Measurements from ENCODE around the gene CSRP2. TPM values are rescaled to one million over a fixed set of nuclear protein-coding genes. Genes with fewer than 3 reads are reported as not detected.

CSRP2 gene
- total RNA-seq, 6 donors from 2014 or later = 9.9 to 26.3 (median 22.2) TPM

DNA sequence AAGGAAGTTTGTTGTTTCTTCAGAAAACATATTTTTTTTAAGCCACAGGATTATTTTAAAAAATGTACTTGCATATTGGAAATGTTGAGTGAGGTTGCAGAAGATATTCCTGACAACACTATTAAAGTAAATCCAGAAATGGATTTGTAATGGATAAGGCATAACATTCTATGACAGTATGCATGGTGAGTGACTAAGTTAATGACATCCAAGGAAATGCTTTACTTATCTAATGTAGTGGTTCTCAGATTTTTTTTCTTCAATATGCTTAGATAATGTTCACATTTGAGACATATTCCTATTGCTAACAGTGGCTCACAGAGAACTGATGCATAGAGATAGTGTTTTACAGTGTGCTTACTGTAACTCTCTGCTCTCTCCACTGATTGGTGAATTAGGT, 65.6 kb downstream of the CSRP2 start:
- TF ChIP-seq POLR2AphosphoS5 (IDR thresholded peaks at IDR 0.05) (no peak), POLR2A (IDR thresholded peaks at IDR 0.05) (no peak), EP300 (IDR thresholded peaks at IDR 0.05) (no peak)
- TF ChIP-seq, protein P1, sequence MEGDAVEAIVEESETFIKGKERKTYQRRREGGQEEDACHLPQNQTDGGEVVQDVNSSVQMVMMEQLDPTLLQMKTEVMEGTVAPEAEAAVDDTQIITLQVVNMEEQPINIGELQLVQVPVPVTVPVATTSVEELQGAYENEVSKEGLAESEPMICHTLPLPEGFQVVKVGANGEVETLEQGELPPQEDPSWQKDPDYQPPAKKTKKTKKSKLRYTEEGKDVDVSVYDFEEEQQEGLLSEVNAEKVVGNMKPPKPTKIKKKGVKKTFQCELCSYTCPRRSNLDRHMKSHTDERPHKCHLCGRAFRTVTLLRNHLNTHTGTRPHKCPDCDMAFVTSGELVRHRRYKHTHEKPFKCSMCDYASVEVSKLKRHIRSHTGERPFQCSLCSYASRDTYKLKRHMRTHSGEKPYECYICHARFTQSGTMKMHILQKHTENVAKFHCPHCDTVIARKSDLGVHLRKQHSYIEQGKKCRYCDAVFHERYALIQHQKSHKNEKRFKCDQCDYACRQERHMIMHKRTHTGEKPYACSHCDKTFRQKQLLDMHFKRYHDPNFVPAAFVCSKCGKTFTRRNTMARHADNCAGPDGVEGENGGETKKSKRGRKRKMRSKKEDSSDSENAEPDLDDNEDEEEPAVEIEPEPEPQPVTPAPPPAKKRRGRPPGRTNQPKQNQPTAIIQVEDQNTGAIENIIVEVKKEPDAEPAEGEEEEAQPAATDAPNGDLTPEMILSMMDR (IDR thresholded peaks at IDR 0.05) = no peak
- H3K36me3 ChIP-seq = peaks cover 0 to 50% (median under 1%) of the 10 kb centered on the region in 4 donors
- no peaks in the 10 kb centered on the region for H3K4me1 ChIP-seq
- H3K4me3 ChIP-seq = no peak overlapping the region
- ATAC-seq (ENCODE audit: low FRiP score in 2 of 2) (no peak), DNase-seq (no peak)
- no peaks in the 10 kb centered on the region for H3K27me3 ChIP-seq
- no peak overlapping the region for H3K27ac ChIP-seq
- no peaks in the 10 kb centered on the region for H3K9me3 ChIP-seq

DNA sequence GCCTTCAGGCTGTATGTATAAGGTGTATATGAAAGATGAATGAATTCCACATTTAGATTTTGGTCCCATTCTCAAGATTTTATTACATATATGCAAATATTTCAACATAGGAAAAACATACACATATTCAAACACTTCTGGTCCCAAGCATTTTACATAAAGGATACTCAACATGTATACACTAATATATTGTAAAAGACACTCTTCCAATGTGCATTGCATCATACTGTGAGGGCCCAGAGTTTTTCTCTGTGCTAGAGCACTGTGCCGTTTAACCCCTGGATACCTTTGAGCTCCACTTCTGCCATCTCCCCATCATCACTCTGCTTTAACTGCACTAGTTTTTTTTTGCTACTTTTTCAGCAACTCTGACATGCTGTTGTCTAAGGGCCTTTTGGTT, 66.8 kb downstream of the CSRP2 start:
- Histone ChIP-seq H3K4me3 (no peak overlapping the region), H3K4me1 (no peaks in the 10 kb centered on the region), H3K9me3 (no peaks in the 10 kb centered on the region), H3K27ac (no peak overlapping the region), H3K27me3 (no peaks in the 10 kb centered on the region), H3K36me3 (peaks cover 0 to 60% (median under 1%) of the 10 kb centered on the region in 4 donors)
- TF ChIP-seq EP300 (IDR thresholded peaks at IDR 0.05) = no peak
- no peak for DNase-seq
- 90 to 95% methylated on average over 1 of the region's 1 CpG for WGBS, 2 donors
- ATAC-seq (ENCODE audit: low FRiP score in 2 of 2) = no peak

DNA sequence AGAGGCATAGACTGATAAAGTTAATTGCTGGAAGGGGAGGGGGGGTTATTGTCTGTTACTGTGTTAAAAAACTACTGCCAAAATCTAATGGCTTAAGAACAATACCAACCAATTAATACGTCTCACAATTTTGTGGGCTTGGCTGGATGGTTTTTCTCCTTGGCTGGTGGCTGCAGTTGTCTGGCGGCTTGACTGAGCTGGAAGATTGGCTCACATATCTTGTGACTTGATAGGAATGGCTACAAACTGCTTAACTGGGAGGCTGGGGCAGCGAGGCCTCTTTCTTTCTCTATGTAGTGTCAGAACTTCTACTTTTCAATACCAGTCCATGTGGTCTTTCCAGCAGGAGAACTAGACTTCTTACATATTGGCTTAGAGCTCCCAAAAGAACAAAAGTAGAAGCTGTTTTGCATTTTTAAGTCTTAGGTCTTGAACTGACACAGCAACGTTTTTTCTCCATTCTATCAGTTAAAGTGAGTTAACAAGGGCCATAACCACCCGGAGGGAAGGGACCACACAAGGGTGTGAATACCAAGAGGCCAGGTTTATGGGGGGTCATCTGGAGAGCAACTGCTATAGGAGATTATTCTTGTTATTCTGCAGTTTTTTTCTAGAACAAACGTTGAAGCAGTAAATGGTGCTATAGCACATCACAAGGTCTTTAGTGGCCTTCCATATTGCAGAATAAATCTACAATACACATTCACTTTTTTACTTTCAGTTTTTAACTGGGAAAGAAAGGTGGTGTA, 68.0 kb downstream of the CSRP2 start:
- ATAC-seq (ENCODE audit: low FRiP score in 2 of 2) = no peak
- no peak overlapping the region for H3K27ac ChIP-seq
- H3K9me3 ChIP-seq = no peaks in the 10 kb centered on the region
- no peaks in the 10 kb centered on the region for H3K27me3 ChIP-seq
- H3K4me3 ChIP-seq = no peak overlapping the region
- TF ChIP-seq POLR2A (IDR thresholded peaks at IDR 0.05) (no peak), EP300 (IDR thresholded peaks at IDR 0.05) (no peak), POLR2AphosphoS5 (IDR thresholded peaks at IDR 0.05) (no peak)
- TF ChIP-seq, protein P1 (IDR thresholded peaks at IDR 0.05) = no peak
- DNase-seq = no peak
- H3K36me3 ChIP-seq = peaks cover 0 to 61% (median 10%) of the 10 kb centered on the region in 4 donors
- H3K4me1 ChIP-seq = no peaks in the 10 kb centered on the region
- 67 to 71% methylated on average over 6 of the region's 6 CpGs for WGBS, 2 donors

Other genes with a start within 250 kb of the CSRP2 start
- 100 to 1,000 TPM in 1 of 6 donors, 10 to 100 TPM in 5; 13.0 to 107 (median 30.0) TPM for gene ZDHHC17, start 114.9 kb downstream of the CSRP2 start, total RNA-seq
- 1 to 10 TPM in 2 of 6 donors, under 1 TPM in 2, not detected in 2; 0.54 to 1.5 (median 1.1) TPM for gene E2F7, start 186.6 kb upstream of the CSRP2 start, total RNA-seq

Measured in upper lobe of left lung (tissue), 6 donors.